Measurements from ENCODE around the gene SGCD. TPM values are rescaled to one million over a fixed set of nuclear protein-coding genes. Genes with fewer than 3 reads are reported as not detected.

The SGCD gene
- total and polyA plus RNA-seq, 2 of the 4 experiments (the other 2 are of a cell fraction): 5.8 to 10.6 TPM

DNA sequence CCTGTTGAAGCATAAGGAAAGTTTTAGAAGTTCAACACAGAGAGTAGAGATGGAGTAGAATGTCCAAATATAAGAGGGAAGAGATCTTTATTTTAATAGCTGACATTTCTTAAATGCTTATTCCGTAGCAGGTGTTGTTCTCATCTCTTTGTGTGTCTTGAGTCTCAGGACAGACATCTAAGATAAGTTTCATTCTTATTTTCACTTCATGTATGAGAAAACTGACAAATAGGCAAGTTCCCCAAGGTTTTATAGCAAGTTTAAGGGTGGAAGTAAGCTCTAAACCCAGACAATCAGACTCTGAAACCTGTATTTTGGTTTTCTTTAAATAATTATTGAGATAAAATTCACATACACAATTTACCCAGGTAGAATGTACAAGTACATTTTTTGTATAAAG lies 294.8 kb downstream of the SGCD start:
- ATAC-seq (ENCODE audit: low read depth) (no peak), DNase-seq (no peak)
- no peak for TF ChIP-seq RFX5 (IDR thresholded peaks at IDR 0.05; ENCODE audit: low read depth, low read length)
- no peak for TF ChIP-seq MAZ (IDR thresholded peaks at IDR 0.05; ENCODE audit: borderline replicate concordance, low read depth, low read length)
- no peak for TF ChIP-seq POLR2A (IDR thresholded peaks at IDR 0.05; ENCODE audit: low read depth, low read length)
- Histone ChIP-seq H4K5ac (ENCODE audit: low read depth, low read length) (no peak overlapping the region), H3K18ac (ENCODE audit: low read depth, low read length) (no peak overlapping the region), H3K4me1 (ENCODE audit: control insufficient read depth, insufficient read depth, low read length) (no peaks in the 10 kb centered on the region), H4K91ac (ENCODE audit: insufficient read depth, low read depth, low read length) (no peak overlapping the region), H3K23ac (ENCODE audit: low read depth, low read length) (no peak overlapping the region), H3K9me3 (ENCODE audit: control insufficient read depth, insufficient read depth, low read length) (no peaks in the 10 kb centered on the region), H3K36me3 (ENCODE audit: control insufficient read depth, insufficient read depth, low read length) (no peaks in the 10 kb centered on the region; the same call in 1 of the 2 replicates), H2BK5ac (ENCODE audit: low read depth, low read length, poor library complexity, severe bottlenecking) (no peak overlapping the region), H3K4me3 (ENCODE audit: insufficient read depth, low read depth, low read length) (no peak overlapping the region), H3K56ac (ENCODE audit: extremely low read depth, insufficient read depth, low read length) (no peak overlapping the region), H2BK20ac (ENCODE audit: low read depth, low read length) (no peak overlapping the region), H3K14ac (replicated peaks; ENCODE audit: low read depth, low read length) (no peak overlapping the region), H3K9ac (ENCODE audit: low read depth, low read length) (no peak overlapping the region), H2BK15ac (ENCODE audit: low read depth, low read length) (no peak overlapping the region), H3K9me1 (ENCODE audit: insufficient read depth, low read length) (no peaks in the 10 kb centered on the region), H3K27ac (ENCODE audit: insufficient read depth, low read length) (no peak overlapping the region), H3K27me3 (ENCODE audit: control insufficient read depth, insufficient read depth, low read length) (no peaks in the 10 kb centered on the region), H3K4me2 (ENCODE audit: low read depth, low read length) (no peak overlapping the region), H2AK5ac (ENCODE audit: low read depth, low read length) (no peak overlapping the region), H4K20me1 (ENCODE audit: insufficient read depth, low read length) (no peaks in the 10 kb centered on the region), H2AFZ (replicated peaks; ENCODE audit: low read length, poor library complexity) (no peak overlapping the region), H3K79me1 (ENCODE audit: low read depth in 1 of 2, low read length in 2 of 2) (no peaks in the 10 kb centered on the region), H2AK9ac (replicated peaks; ENCODE audit: low read depth, low read length, poor library complexity) (no peak overlapping the region), H4K8ac (ENCODE audit: low read depth in 2 of 2, low read length in 2 of 2) (no peak overlapping the region), H3K4ac (ENCODE audit: low read depth, low read length) (no peak overlapping the region), H2BK120ac (ENCODE audit: low read depth, low read length) (no peak overlapping the region)
- WGBS, 2 experiments (ENCODE audit: extremely low coverage in 2 of 2, insufficient read length in 1 of 2): no CpG with 5 or more reads among the region's 1 CpG
- intact Hi-C loops (cut with micrococcal nuclease) (no loop called here), dilution Hi-C loops (cut with HindIII; ENCODE audit: low sequenced_read_pairs, unreplicated experiment) (no loop called here), in situ Hi-C loops (cut with MboI; ENCODE audit: low sequenced_read_pairs) (no loop called here)
- ChIA-PET POLR2A (ENCODE audit: unreplicated experiment) (no interaction called here), CTCF (no interaction called here)
- BruUV-seq (replicated peaks): no TSS peak

Measured in IMR-90 (cell line).